ENCODE data around the gene SRPX. TPM values are rescaled to one million over a fixed set of nuclear protein-coding genes. Genes with fewer than 3 reads are reported as not detected.
A peak's percentile ranks its signal among the peaks of the same experiment; 100 is the strongest.

The SRPX gene
- total RNA-seq, 1 donor from 2014 or later: 1.8 TPM

- Mint-ChIP-seq H3K9me3 (ENCODE audit: low read depth) (peaks cover 19% of the 10 kb centered on the region), H3K4me1 (ENCODE audit: low read depth) (no peaks in the 10 kb centered on the region), H3K36me3 (ENCODE audit: insufficient read depth) (peaks cover 2% of the 10 kb centered on the region), H3K27me3 (no peaks in the 10 kb centered on the region), H3K27ac (no peak overlapping the region), H3K4me3 (ENCODE audit: low read depth) (no peak overlapping the region)
- DNase-seq (ENCODE audit: low spot score, unreplicated experiment): no peak
- TF ChIP-seq CTCF (IDR thresholded peaks at IDR 0.05; ENCODE audit: unreplicated experiment): no peak
Observed at GRCh38 chrX:38181357-38181756, 39.3 kb downstream of the SRPX start.

- peaks cover 15% of the 10 kb centered on the region for H3K9me3 Mint-ChIP-seq (ENCODE audit: low read depth)
- no peak overlapping the region for H3K4me3 Mint-ChIP-seq (ENCODE audit: low read depth)
- H3K27me3 Mint-ChIP-seq: no peaks in the 10 kb centered on the region
- no peaks in the 10 kb centered on the region for H3K4me1 Mint-ChIP-seq (ENCODE audit: low read depth)
- H3K36me3 Mint-ChIP-seq (ENCODE audit: insufficient read depth): no peaks in the 10 kb centered on the region
- H3K27ac Mint-ChIP-seq: no peak overlapping the region
- no peak for DNase-seq (ENCODE audit: low spot score, unreplicated experiment)
- no peak for TF ChIP-seq CTCF (IDR thresholded peaks at IDR 0.05; ENCODE audit: unreplicated experiment)
Observed at GRCh38 chrX:38178396-38178795, 42.3 kb downstream of the SRPX start.

GRCh38 chrX:38175139-38175538 lies 45.5 kb downstream of the SRPX start:
- DNase-seq (ENCODE audit: low spot score, unreplicated experiment): peak; percentile 18
- H3K4me3 Mint-ChIP-seq (ENCODE audit: low read depth): no peak overlapping the region
- peak; percentile 71 for TF ChIP-seq CTCF (IDR thresholded peaks at IDR 0.05; ENCODE audit: unreplicated experiment)
- H3K27ac Mint-ChIP-seq: no peak overlapping the region
- peaks cover 4% of the 10 kb centered on the region for H3K9me3 Mint-ChIP-seq (ENCODE audit: low read depth)
- no peaks in the 10 kb centered on the region for H3K4me1 Mint-ChIP-seq (ENCODE audit: low read depth)
- no peaks in the 10 kb centered on the region for H3K36me3 Mint-ChIP-seq (ENCODE audit: insufficient read depth)
- H3K27me3 Mint-ChIP-seq: no peaks in the 10 kb centered on the region

- no peaks in the 10 kb centered on the region for H3K36me3 Mint-ChIP-seq (ENCODE audit: insufficient read depth)
- H3K9me3 Mint-ChIP-seq (ENCODE audit: low read depth): peaks cover 7% of the 10 kb centered on the region
- DNase-seq (ENCODE audit: low spot score, unreplicated experiment): no peak
- no peaks in the 10 kb centered on the region for H3K4me1 Mint-ChIP-seq (ENCODE audit: low read depth)
- H3K27ac Mint-ChIP-seq: no peak overlapping the region
- no peak for TF ChIP-seq CTCF (IDR thresholded peaks at IDR 0.05; ENCODE audit: unreplicated experiment)
- H3K27me3 Mint-ChIP-seq: no peaks in the 10 kb centered on the region
- H3K4me3 Mint-ChIP-seq (ENCODE audit: low read depth): no peak overlapping the region
Observed at GRCh38 chrX:38172596-38172995, 48.1 kb downstream of the SRPX start.

- H3K4me3 Mint-ChIP-seq (ENCODE audit: low read depth): no peak overlapping the region
- H3K9me3 Mint-ChIP-seq (ENCODE audit: low read depth): peaks cover 7% of the 10 kb centered on the region
- DNase-seq (ENCODE audit: low spot score, unreplicated experiment): no peak
- no peak for TF ChIP-seq CTCF (IDR thresholded peaks at IDR 0.05; ENCODE audit: unreplicated experiment)
- H3K27ac Mint-ChIP-seq: no peak overlapping the region
- H3K4me1 Mint-ChIP-seq (ENCODE audit: low read depth): peaks cover 1% of the 10 kb centered on the region
- H3K36me3 Mint-ChIP-seq (ENCODE audit: insufficient read depth): no peaks in the 10 kb centered on the region
- H3K27me3 Mint-ChIP-seq: no peaks in the 10 kb centered on the region
Observed at GRCh38 chrX:38170556-38170955, 50.1 kb downstream of the SRPX start.

All from progenitor cell of endocrine pancreas (in vitro differentiated cells).